ENCODE measurements around the gene KRT77. TPM values are rescaled to one million over a fixed set of nuclear protein-coding genes. Genes with fewer than 3 reads are reported as not detected.

KRT77 gene
- total RNA-seq, 1 donor from 2014 or later = not detected

GRCh38 chr12:52658196-52658595 lies 45.1 kb downstream of the KRT77 start:
- intact Hi-C loops (cut with micrococcal nuclease) = no loop called here

DNA sequence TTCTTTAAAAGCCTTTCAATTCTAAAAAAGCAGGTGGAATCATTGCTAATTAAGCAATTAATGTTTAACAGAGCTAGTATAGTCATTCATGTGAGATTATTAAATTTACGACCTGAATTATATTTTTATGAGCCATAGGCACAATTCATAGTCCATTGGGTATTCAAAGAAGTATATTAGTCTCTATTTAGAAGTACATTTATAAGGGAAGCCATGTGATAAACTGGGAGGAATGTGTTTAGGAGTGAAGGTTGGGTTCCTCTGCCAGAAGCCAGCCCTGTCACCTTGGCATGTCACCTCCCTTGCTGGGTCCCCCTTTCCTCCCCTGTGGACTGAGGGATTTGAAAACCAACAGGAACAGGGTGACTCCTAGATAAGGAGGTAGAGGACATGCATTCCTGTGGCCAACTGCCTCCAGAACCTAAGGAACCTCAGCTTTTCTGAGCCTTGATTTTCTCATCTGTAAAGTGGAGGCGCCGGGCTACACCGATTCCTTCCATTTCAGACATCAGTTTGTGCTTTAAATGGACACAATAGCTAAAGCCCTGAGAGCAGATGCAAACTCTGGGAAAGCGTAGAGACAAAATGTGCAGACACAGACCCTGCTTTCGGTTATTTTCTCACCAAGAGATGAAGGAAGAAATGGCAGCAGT lies 45.9 kb downstream of the KRT77 start:
- intact Hi-C loops (cut with micrococcal nuclease) = no loop called here

GRCh38 chr12:52656616-52657015 lies 46.7 kb downstream of the KRT77 start:
- intact Hi-C loops (cut with micrococcal nuclease) = no loop called here

DNA sequence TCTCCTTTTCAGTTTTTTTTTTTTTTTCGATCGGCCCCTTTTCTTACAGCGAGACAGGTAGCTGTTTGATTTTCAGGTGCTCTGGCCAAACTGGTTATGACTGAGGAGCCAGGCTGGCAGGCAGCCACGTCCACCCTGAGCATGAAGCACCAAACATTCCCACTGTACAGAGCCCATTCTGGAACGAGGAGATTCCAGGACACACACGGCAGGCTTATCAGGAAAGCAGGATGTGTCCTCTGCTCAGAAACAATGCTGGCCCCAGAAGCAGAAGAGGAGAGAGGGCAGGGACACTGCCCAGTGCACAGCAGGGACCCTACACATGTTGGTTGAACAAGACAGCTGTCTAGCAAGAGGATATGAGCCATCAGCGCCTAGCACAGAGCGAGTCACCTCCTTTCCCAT lies 47.6 kb downstream of the KRT77 start:
- intact Hi-C loops (cut with micrococcal nuclease) = no loop called here

DNA sequence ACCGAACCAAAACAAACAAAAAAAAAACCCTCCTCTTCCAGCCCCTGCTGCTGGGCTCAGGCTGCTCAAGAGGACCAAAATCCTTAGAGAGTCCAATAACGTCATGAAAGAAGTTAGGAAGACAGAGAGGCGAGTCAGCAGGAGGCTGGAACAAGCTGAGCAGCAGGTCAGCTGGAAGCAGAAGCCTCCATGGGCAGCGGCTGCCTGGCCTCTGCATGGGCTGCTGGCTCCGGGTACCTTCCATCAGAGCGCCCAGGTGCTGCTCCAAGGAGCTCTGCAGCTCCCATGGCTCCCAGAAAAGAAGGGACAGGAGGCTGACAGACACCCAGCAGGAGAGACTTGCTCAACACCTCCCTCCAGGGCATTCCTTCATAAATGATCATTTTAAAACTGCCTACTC lies 48.1 kb downstream of the KRT77 start:
- intact Hi-C loops (cut with micrococcal nuclease) = no loop called here

- intact Hi-C loops (cut with micrococcal nuclease) = no loop called here
These were observed 51.5 kb downstream of the KRT77 start, which contains the start of gene KRT2 for GRCh38 chr12:52651726-52652261. Gene KRT2 (minus strand): TSS chr12:52652211. CDS start chr12:52652142, 69 bp downstream.

- intact Hi-C loops (cut with micrococcal nuclease) = no loop called here
These were observed 52.7 kb downstream of the KRT77 start for GRCh38 chr12:52650520-52651081.

GRCh38 chr12:52649066-52649465 lies 54.3 kb downstream of the KRT77 start:
- intact Hi-C loops (cut with micrococcal nuclease) = no loop called here

- intact Hi-C loops (cut with micrococcal nuclease) = no loop called here
These were observed 55.2 kb downstream of the KRT77 start for GRCh38 chr12:52648012-52648550.

GRCh38 chr12:52647601-52648000 lies 55.7 kb downstream of the KRT77 start:
- intact Hi-C loops (cut with micrococcal nuclease) = no loop called here

DNA sequence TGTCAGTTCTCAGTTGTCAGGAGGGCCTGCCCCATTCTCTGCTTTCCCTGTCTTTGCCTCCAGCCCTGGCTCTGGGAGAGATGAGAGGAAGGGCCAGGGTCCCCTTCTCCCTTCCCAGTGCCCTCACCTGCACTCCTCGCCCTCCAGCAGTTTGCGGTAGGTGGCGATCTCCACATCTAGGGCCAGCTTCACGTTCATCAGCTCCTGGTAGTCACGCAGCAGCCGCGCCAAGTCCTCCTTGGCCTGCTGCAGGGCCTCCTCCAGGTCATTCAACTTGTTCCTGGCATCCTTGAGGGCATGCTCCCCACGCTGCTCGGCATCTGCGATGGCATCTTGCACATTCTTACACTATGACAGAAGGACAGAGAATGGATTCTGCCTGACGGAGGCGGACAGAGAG lies 56.7 kb downstream of the KRT77 start:
- intact Hi-C loops (cut with micrococcal nuclease) = no loop called here

- intact Hi-C loops (cut with micrococcal nuclease) = loop anchor here (1.0 to 2.0 kb wide), 5 partner anchors 13 to 225 kb away; no protein-coding TSS in a partner anchor
These were observed 57.3 kb downstream of the KRT77 start for GRCh38 chr12:52645982-52646381.

DNA sequence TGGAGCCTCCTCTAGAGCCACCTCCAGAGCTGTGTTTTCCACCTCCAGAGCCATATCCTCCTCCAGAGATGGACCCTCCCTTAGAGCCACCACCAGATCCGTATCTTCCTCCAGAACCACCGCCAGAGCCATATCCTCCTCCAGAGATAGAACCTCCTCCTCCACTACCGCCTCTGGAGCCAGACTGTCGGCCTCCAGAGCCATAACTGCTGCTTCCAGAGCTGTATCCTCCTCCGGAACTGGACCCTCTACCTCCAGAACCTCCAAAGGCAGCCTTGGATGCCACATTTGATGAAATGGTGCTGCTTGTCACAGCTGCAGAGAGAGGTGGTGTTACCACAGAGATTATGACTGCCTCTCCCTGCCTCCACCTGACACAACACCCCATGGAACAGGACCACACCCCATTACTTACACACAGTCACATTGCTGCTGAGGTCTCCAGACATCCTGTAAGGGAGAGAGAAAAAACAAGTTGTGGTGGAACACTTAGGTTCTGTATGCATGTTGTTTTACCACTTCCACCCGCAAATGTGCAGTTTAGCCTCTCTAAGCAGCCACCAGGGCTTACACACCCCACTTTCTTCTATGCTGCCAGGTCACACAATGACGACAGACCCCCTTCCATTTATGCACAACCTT lies 58.1 kb downstream of the KRT77 start:
- intact Hi-C loops (cut with micrococcal nuclease) = loop anchor here (1.0 to 2.0 kb wide), 5 partner anchors 12 to 226 kb away; no protein-coding TSS in a partner anchor

GRCh38 chr12:52644078-52644415 lies 59.3 kb downstream of the KRT77 start:
- intact Hi-C loops (cut with micrococcal nuclease) = loop anchor here (2.0 kb wide), 1 partner anchor 227 kb away; no protein-coding TSS in a partner anchor

DNA sequence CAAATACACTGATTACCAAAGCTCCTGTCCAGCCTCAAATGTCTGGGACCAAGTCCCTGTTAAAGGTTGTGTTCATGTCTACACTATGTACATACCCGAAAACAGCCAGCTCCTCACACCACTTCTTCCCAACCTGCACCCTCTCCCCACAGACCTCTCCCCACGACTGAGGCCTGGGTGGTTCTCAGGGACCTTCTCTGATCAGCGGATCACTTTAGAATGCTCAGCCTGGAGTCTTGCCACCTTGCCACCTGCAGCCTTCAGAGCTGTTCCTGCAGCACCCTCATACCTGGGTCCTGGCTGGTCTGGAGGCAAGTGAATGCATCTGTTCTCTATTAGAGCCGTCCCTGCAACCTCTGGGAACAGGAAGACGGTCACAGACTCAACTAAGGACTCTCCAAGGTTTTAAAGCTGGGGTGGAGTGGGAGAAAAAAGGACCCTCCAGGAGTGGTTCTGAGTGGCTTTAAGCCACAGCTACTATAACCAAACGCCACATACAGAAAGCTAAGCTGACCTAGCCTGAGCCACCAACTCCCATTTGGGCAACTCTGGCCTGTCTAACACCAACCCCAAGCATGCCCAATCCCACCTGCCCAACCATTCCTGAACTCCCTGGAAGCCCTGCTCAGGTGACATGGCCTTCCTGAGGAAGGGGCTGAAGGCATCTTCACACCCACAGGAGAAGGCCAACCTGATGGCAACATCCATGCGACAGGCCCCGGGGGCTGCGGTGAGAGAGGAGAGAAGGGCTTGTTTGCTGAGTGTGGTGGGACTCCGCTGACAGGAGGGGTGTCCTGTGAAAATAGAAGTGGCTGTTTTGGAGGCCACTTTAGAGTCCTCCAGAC lies 59.9 kb downstream of the KRT77 start:
- intact Hi-C loops (cut with micrococcal nuclease) = loop anchor here (2.0 kb wide), 1 partner anchor 227 kb away; no protein-coding TSS in a partner anchor

DNA sequence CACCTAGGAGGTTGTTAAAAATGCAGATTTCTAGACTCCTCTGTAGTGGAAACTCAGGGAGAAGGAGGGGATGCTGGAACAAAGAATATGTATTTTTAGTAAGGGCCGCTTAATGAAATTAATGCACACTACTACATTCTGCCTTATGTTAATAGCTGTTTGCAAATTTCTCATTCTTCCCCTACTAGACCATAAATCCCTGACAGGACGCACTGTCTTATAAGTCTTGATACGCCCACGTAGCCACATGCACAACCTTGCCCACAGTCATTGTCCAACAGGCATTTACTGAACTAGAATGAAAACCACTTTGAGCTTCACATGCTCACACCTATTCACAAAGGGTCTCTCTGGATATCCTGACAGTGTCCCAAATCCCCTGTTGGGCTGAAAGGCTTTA lies 61.9 kb downstream of the KRT77 start:
- intact Hi-C loops (cut with micrococcal nuclease) = no loop called here

Other genes starting within 250 kb of the KRT77 start
- not detected in 2 replicates for gene KRT6C, start 229.7 kb downstream of the KRT77 start, total RNA-seq
- gene KRT6A, start 210.3 kb downstream of the KRT77 start, total RNA-seq = not detected in 2 replicates
- gene KRT5, start 183.1 kb downstream of the KRT77 start, total RNA-seq = not detected in 2 replicates
- not detected in 2 replicates for gene KRT71, start 150.4 kb downstream of the KRT77 start, total RNA-seq
- not detected in 2 replicates for gene KRT74, start 129.7 kb downstream of the KRT77 start, total RNA-seq
- gene KRT72, start 102.1 kb downstream of the KRT77 start, total RNA-seq = 1.6 and 1.7 TPM in 2 replicates
- gene KRT73, start 85.0 kb downstream of the KRT77 start, total RNA-seq = 0.61 and 0.78 TPM in 2 replicates
- 0.20 and 0.27 TPM in 2 replicates for gene KRT2, start 51.3 kb downstream of the KRT77 start, total RNA-seq
- gene KRT1, start 23.1 kb downstream of the KRT77 start, total RNA-seq = 0.39 and 0.51 TPM in 2 replicates
- not detected in 2 replicates for gene KRT76, start 73.8 kb upstream of the KRT77 start, total RNA-seq
- not detected in 2 replicates for gene KRT3, start 92.6 kb upstream of the KRT77 start, total RNA-seq
- not detected in 2 replicates for gene KRT4, start 110.6 kb upstream of the KRT77 start, total RNA-seq
- not detected in 2 replicates for gene KRT79, start 130.8 kb upstream of the KRT77 start, total RNA-seq
- gene KRT78, start 145.5 kb upstream of the KRT77 start, total RNA-seq = not detected in 2 replicates
- 0.12 TPM in 1 of 2 replicates, not detected in the other for gene KRT8, start 201.6 kb upstream of the KRT77 start, total RNA-seq
- gene KRT18, start 245.6 kb upstream of the KRT77 start, total RNA-seq = 0.88 and 1.0 TPM in 2 replicates

All from T-helper 1 cell treated with Interleukin-12 subunit alpha and Interleukin-12 subunit beta and Interleukin-4 antibody, amounts not matched to agents 30 ng/mL and 1 ng/mL, for 36 hours (primary cell).